HG03460 (cell line): Measurements from ENCODE around the gene NAA15.
"Not testable (repeated sequence)": the region's sequence is repeated elsewhere in the genome, so short reads cannot be mapped to it uniquely, and the experiment has no call there.

ENCODE experiments used
- ATAC-seq: cut with Tn5 transposase; IDR thresholded peaks from one replicate; pipeline ENCODE4 v1.9.1; 2021; ENCODE audit not compliant: unreplicated experiment

NAA15 gene

GRCh38 chr4:139337612-139338011 lies 36.3 kb downstream of the NAA15 start:
- ATAC-seq: no peak

GRCh38 chr4:139361301-139361700 lies 60.0 kb downstream of the NAA15 start:
- ATAC-seq: no peak

- ATAC-seq: no peak
Measured at GRCh38 chr4:139367421-139368090, 66.3 kb downstream of the NAA15 start.

GRCh38 chr4:139368998-139369397 lies 67.7 kb downstream of the NAA15 start:
- no peak for ATAC-seq

GRCh38 chr4:139374251-139374650 lies 72.9 kb downstream of the NAA15 start:
- no peak for ATAC-seq

GRCh38 chr4:139386421-139386820 lies 85.1 kb downstream of the NAA15 start:
- no peak for ATAC-seq

GRCh38 chr4:139389102-139389501 lies 87.8 kb downstream of the NAA15 start:
- no peak for ATAC-seq

GRCh38 chr4:139389991-139390390 lies 88.7 kb downstream of the NAA15 start:
- ATAC-seq: no peak

GRCh38 chr4:139391731-139392130 lies 90.4 kb downstream of the NAA15 start:
- ATAC-seq: no peak

- no peak for ATAC-seq
Measured at GRCh38 chr4:139392797-139393196, 91.5 kb downstream of the NAA15 start.

GRCh38 chr4:139401368-139401767 lies 100.1 kb downstream of the NAA15 start:
- no peak for ATAC-seq

- ATAC-seq: no peak
Measured at GRCh38 chr4:139402436-139402835, 101.1 kb downstream of the NAA15 start.

- ATAC-seq: no peak
Measured at GRCh38 chr4:139403462-139403861, 102.2 kb downstream of the NAA15 start.

GRCh38 chr4:139410312-139410711 lies 109.0 kb downstream of the NAA15 start:
- ATAC-seq: no peak

GRCh38 chr4:139414671-139415210 lies 113.4 kb downstream of the NAA15 start:
- ATAC-seq: not testable (repeated sequence)

- no peak for ATAC-seq
Measured at GRCh38 chr4:139416073-139416673, 114.9 kb downstream of the NAA15 start.

GRCh38 chr4:139419388-139419914 lies 118.1 kb downstream of the NAA15 start:
- peak; percentile 93 for ATAC-seq

- no peak for ATAC-seq
Measured at GRCh38 chr4:139420652-139421051, 119.3 kb downstream of the NAA15 start.

- ATAC-seq: no peak
Measured at GRCh38 chr4:139436122-139436521, 134.8 kb downstream of the NAA15 start.

GRCh38 chr4:139438141-139438540 lies 136.8 kb downstream of the NAA15 start:
- ATAC-seq: no peak

GRCh38 chr4:139441029-139441428 lies 139.7 kb downstream of the NAA15 start:
- ATAC-seq: no peak

GRCh38 chr4:139443661-139444060 lies 142.4 kb downstream of the NAA15 start:
- ATAC-seq: no peak
